LNCaP clone FGC (cell line): ENCODE results near the gene SH3TC2.

Experiments used
- DNase-seq: peaks from one replicate; pipeline ENCODE4 v3.0.0-alpha.2; 2011; ENCODE audit warnings: low read depth
- H3K4me3 ChIP-seq: 2 replicates; pipeline ENCODE4 v1.5.1; 2011; ENCODE audit warnings: mild to moderate bottlenecking, low read depth, low read length, control low read depth
- CTCF ChIP-seq: IDR thresholded peaks from 2 replicates; pipeline ENCODE4 v1.5.1; 2012; ENCODE audit warnings: mild to moderate bottlenecking; ENCODE audit not compliant: control insufficient read depth, insufficient read depth; ENCODE audit errors: extremely low read depth

The SH3TC2 gene

GRCh38 chr5:149073213-149073612, 10.4 kb upstream of the SH3TC2 start:
- no peak for DNase-seq

GRCh38 chr5:149072791-149073190, 9.9 kb upstream of the SH3TC2 start:
- TF ChIP-seq CTCF = no peak
- DNase-seq = no peak
- no peak overlapping the region for H3K4me3 ChIP-seq

More at GRCh38 chr5:149073213-149073612, 10.4 kb upstream of the SH3TC2 start:
- no peak overlapping the region for H3K4me3 ChIP-seq
- no peak for TF ChIP-seq CTCF

GRCh38 chr5:149072376-149072775, 9.5 kb upstream of the SH3TC2 start:
- H3K4me3 ChIP-seq = no peak overlapping the region
- TF ChIP-seq CTCF = no peak
- no peak for DNase-seq

- DNase-seq = no peak
- TF ChIP-seq CTCF = no peak
- H3K4me3 ChIP-seq = no peak overlapping the region
These were observed 8.9 kb upstream of the SH3TC2 start for GRCh38 chr5:149071756-149072155.

GRCh38 chr5:149071216-149071615, 8.4 kb upstream of the SH3TC2 start:
- TF ChIP-seq CTCF = no peak
- no peak for DNase-seq
- H3K4me3 ChIP-seq = no peak overlapping the region

- no peak overlapping the region for H3K4me3 ChIP-seq
- no peak for TF ChIP-seq CTCF
- DNase-seq = no peak
These were observed 6.8 kb upstream of the SH3TC2 start for GRCh38 chr5:149069711-149070110.

GRCh38 chr5:149063896-149064478, 1.1 kb upstream of the SH3TC2 start:
- TF ChIP-seq CTCF = no peak
- H3K4me3 ChIP-seq = no peak overlapping the region
- DNase-seq = no peak
